H1 (cell line): ENCODE results near the gene BCL2L1.

Experiments used
- BCL11A ChIP-seq, 2 experiments: IDR thresholded peaks; one replicate each; pipeline ENCODE4 v1.6.1; 2011; ENCODE audit warnings: low read depth in 2 of 2, low read length in 2 of 2, mild to moderate bottlenecking in 2 of 2
- EZH2 ChIP-seq: fragments of 200-600 bp; sonication (generic); IDR thresholded peaks from 2 replicates; pipeline ENCODE4 v1.7.1; 2012; ENCODE audit warnings: low read depth, mild to moderate bottlenecking, moderate library complexity, low read length, inconsistent platforms; ENCODE audit not compliant: severe bottlenecking
- GTF2F1 ChIP-seq: IDR thresholded peaks from 2 replicates; pipeline ENCODE4 v1.6.1; 2012; ENCODE audit warnings: low read depth, low read length, improper control_type of control experiment, borderline replicate concordance
- MAFK ChIP-seq: IDR thresholded peaks from 2 replicates; pipeline ENCODE4 v1.6.1; 2012; ENCODE audit warnings: low read depth, mild to moderate bottlenecking, improper control_type of control experiment, low read length
- RFX5 ChIP-seq: IDR thresholded peaks from 2 replicates; pipeline ENCODE4 v1.6.1; 2011; ENCODE audit warnings: low read depth, low read length, improper control_type of control experiment, borderline replicate concordance
- RXRA ChIP-seq: IDR thresholded peaks from 2 replicates; pipeline ENCODE4 v1.6.1; 2011; ENCODE audit warnings: low read depth, mild to moderate bottlenecking, low read length, moderate library complexity; ENCODE audit not compliant: insufficient read depth
- SUZ12 ChIP-seq: fragments of 200-600 bp; sonication (generic); IDR thresholded peaks from 2 replicates; pipeline ENCODE4 v1.6.1; 2012; ENCODE audit warnings: mild to moderate bottlenecking, inconsistent platforms, low read length, moderate library complexity, mixed read lengths
- TAF1 ChIP-seq: IDR thresholded peaks from 2 replicates; pipeline ENCODE4 v1.6.1; 2011; ENCODE audit warnings: mild to moderate bottlenecking, low read depth, low read length
- TCF12 ChIP-seq: IDR thresholded peaks from 2 replicates; pipeline ENCODE4 v1.6.1; 2011; ENCODE audit warnings: low read depth, mild to moderate bottlenecking, low read length
- YY1 ChIP-seq: IDR thresholded peaks from 2 replicates; pipeline ENCODE4 v1.6.1; 2011; ENCODE audit warnings: low read depth, mild to moderate bottlenecking, low read length
- ZNF274 ChIP-seq: IDR thresholded peaks from 2 replicates; pipeline ENCODE4 v1.7.0; 2012; ENCODE audit warnings: low read length, borderline replicate concordance; ENCODE audit errors: extremely low read depth
- TF ChIP-seq, protein P1 (sequence below), 3 experiments: IDR thresholded peaks; 1 replicate in 2 of 3; 2 replicates in 1 of 3; pipeline versions ENCODE4 v1.5.1 to v1.6.1; 2011; ENCODE audit warnings: low read length in 3 of 3, mild to moderate bottlenecking in 3 of 3, inconsistent platforms in 2 of 3, low read depth in 1 of 3, moderate library complexity in 1 of 3; ENCODE audit not compliant: insufficient read depth in 1 of 3; ENCODE audit errors: control extremely low read depth in 1 of 3
- TF ChIP-seq, protein P2 (sequence below): IDR thresholded peaks from 2 replicates; pipeline ENCODE4 v1.6.1; 2011; ENCODE audit warnings: low read length, improper control_type of control experiment

DNA sequence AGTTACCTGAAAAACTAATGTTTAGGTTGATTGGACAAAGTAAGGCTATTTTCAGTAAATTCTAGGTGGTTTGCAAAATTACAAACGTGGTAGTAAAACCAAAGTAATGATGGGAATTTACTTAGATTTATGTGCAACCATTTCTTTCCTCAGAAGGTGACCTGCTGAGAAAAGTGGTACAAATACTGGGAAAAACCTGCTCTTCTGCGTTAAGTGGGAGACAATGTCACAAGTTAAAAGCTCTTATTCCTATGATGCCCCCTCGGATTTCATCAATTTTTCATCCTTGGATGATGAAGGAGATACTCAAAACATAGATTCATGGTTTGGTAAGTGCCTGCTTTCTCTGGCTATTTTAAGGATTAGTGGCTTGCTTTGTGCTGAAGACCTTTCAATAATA, 34.6 kb upstream of the BCL2L1 start:
- TF ChIP-seq, protein P1, sequence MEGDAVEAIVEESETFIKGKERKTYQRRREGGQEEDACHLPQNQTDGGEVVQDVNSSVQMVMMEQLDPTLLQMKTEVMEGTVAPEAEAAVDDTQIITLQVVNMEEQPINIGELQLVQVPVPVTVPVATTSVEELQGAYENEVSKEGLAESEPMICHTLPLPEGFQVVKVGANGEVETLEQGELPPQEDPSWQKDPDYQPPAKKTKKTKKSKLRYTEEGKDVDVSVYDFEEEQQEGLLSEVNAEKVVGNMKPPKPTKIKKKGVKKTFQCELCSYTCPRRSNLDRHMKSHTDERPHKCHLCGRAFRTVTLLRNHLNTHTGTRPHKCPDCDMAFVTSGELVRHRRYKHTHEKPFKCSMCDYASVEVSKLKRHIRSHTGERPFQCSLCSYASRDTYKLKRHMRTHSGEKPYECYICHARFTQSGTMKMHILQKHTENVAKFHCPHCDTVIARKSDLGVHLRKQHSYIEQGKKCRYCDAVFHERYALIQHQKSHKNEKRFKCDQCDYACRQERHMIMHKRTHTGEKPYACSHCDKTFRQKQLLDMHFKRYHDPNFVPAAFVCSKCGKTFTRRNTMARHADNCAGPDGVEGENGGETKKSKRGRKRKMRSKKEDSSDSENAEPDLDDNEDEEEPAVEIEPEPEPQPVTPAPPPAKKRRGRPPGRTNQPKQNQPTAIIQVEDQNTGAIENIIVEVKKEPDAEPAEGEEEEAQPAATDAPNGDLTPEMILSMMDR (IDR thresholded peaks at IDR 0.05; ENCODE audit: control extremely low read depth in 1 of 3, insufficient read depth in 1 of 3, low read depth in 1 of 3, low read length in 3 of 3), result no peak
- TF ChIP-seq GTF2F1 (no peak), TAF1 (no peak), YY1 (no peak), RFX5 (no peak), TCF12 (no peak), BCL11A (IDR thresholded peaks at IDR 0.05; ENCODE audit: low read depth in 2 of 2, low read length in 2 of 2) (no peak), RXRA (no peak), ZNF274 (no peak), MAFK (no peak), SUZ12 (no peak), EZH2 (no peak)
- TF ChIP-seq, protein P2, sequence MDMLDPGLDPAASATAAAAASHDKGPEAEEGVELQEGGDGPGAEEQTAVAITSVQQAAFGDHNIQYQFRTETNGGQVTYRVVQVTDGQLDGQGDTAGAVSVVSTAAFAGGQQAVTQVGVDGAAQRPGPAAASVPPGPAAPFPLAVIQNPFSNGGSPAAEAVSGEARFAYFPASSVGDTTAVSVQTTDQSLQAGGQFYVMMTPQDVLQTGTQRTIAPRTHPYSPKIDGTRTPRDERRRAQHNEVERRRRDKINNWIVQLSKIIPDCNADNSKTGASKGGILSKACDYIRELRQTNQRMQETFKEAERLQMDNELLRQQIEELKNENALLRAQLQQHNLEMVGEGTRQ, result no peak
